OCI-LY1 (cell line): ENCODE data around the gene CSF2RB.

Experiments used
- CTCF ChIP-seq: fragments of 200-600 bp; sonication (generic), shearing (Covaris generic); IDR thresholded peaks from 2 replicates; pipeline ENCODE4 v1.5.1; 2017; ENCODE audit warnings: mild to moderate bottlenecking, antibody characterized with exemption, low read length, moderate library complexity, mixed read lengths
- EZH2 ChIP-seq: fragments of 200-600 bp; sonication (generic), shearing (Covaris generic); IDR thresholded peaks from 2 replicates; pipeline ENCODE4 v1.8.0; 2017; ENCODE audit warnings: borderline replicate concordance, mixed run types, mild to moderate bottlenecking, antibody characterized with exemption, low read length, moderate library complexity, mixed read lengths

GRCh38 chr22:36979016-36979910 lies 65.8 kb downstream of the CSF2RB start:
- TF ChIP-seq CTCF (no peak), EZH2 (no peak)
